HTERT RPE-1 (cell line): ENCODE data around the gene COL4A1.
"Not testable (repeated sequence)": the region's sequence is repeated elsewhere in the genome, so short reads cannot be mapped to it uniquely, and the experiment has no call there.

Experiments
- in situ Hi-C: fragments of 300-500 bp; cut with MboI; formaldehyde crosslinking; loops from 4 replicates; pipeline ENCODE4 v1.14.3; 2020; ENCODE audit warnings: low sequenced_read_pairs

The COL4A1 gene

DNA sequence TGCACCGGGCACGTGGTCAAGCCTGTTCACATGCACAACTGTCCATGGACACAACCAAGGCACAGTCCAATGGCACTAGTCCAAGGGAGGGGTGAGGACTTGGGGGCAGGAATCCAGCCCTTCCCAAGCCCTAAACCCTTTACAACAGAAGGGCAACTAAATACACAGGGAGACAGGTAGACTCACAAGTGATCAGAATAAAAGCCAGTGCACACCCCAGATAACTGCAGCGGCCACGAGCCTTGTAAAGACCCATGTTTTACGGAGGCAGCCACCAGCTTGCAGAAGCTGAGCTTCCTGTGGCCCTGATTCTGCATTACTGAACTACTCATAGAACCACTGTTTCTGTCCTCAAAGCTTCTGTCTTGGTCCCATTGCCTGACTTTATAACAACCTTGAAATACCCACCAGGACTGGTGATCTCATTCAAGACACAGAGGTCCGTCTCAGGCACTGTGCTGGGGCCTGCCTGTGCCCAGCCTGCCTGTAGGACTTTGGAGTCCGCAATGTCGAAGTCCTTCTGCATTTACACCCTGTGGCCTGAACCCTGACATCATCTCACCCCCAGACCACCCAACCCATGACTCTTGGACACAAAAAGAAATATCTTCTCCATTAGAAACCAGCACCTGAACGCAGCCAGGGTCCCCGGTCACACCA, 181.2 kb downstream of the COL4A1 start:
- in situ Hi-C loops: no loop called here

DNA sequence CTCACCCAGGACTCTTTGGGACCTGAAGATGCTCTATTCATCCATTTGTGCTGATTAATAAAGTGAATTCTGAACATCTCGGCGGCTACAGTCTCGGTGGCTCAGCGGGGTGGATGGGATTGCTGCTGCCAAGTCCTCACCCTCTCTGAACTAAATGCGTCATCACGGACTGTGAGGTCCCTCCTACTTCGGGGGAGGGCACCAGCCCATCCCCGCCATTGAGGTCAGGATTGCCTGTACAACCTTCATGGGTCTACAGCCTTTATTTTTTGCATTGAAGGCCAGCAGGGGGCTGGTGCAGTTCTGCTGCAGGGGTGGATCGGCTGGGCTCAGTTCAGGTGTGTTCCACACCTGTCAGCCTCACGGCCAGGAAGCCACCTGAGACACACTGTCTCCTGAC, 181.8 kb downstream of the COL4A1 start:
- in situ Hi-C loops: no loop called here

DNA sequence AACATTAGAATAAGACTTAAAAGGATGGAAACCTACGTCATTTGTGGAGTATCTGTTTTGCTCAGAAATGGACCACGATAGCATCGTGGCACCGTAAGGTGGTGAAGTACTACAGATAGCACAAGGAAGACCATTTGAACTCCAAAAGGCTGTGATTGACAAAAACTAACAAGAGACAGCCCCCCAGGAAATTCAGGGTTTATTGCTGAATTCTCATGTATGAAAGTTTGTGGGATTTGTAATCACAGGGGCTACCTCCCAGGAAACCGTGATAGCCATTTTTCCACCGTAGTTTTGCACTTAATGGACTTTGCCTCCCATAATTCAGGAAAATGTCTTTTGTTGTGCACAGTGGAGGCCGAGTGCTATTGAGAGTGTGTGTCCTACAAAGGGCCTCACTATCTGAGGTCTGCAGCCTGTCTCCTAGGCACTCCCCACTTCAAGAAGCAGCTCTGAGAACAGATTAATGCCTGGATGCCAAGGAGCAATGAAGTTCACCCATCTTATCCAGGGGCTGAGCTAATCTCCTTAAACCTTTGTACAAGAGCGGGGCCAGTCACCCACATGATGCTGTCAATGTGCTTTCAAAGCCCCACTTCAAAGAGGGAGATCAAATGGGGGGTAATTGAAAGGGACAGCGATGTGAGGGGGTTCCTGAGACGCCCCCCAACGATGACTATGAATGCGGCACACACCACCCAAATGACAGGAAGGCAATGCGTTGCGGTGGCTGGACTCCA, 182.6 kb downstream of the COL4A1 start:
- in situ Hi-C loops: no loop called here

DNA sequence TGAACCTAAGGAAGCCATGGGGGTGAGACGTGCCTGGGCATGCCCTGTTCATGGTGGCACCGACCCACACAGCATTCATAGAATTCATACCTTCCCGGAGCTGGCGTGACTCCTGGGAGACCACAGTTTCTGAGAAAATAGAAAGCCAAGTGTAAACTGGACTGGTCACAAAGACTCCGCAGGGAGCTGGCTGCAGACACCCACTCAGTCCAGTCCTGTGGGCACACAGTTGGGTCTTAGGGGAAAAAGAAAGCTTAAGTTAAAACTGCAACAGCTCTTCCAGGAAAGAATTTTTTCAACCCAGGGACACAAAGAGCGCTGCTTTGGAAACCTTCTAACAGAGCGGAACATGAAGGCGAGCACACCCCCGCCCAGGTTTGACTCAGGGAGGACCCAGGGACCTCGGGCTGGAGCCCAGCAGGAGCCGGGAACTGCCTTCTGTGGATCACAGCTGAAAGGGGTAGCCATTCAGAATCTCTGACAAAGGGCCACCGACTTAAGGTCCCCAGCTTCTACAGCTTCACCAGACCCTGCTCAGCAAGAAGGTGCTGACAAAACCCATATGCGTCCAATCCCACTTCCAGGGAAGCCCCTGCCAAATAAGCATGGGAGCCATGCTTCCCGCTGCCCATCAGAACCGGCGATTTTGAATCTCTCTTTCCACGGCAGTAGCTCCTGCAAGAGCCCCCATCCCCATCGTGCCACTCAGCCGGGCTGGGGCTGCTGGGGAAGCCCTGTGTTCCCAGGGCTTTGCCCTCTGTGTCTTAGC, 183.7 kb downstream of the COL4A1 start:
- in situ Hi-C loops: no loop called here

DNA sequence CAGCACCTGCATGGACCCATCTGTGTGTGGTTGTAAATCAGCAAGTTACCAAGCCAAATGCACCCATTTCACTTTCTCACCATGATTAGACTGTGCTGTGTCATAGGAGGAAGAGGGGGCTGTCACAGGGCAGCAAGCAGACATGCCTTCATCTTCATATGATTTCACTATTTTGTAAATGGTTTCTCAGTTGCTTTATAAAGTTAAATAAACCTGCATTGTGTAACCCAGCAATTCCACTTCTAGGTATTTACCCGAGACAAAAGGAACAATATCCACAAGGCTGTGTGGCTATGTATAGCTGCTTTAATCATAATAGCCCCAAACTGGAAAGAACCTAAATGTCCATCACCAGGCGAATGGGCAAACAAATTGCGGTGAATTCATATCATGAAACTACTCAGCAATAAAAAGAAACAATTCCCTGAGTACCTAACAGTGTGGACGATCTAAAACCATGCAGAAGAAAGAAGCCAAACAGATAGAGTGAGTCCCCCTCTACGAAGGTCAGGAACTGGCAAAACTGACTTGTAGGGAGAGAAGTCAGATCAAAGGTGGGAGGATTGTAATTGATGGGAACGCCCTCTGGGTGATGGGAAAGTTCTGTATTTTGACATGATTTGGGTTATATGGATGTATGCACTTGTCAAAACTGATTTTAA, 185.4 kb downstream of the COL4A1 start:
- in situ Hi-C loops: no loop called here

DNA sequence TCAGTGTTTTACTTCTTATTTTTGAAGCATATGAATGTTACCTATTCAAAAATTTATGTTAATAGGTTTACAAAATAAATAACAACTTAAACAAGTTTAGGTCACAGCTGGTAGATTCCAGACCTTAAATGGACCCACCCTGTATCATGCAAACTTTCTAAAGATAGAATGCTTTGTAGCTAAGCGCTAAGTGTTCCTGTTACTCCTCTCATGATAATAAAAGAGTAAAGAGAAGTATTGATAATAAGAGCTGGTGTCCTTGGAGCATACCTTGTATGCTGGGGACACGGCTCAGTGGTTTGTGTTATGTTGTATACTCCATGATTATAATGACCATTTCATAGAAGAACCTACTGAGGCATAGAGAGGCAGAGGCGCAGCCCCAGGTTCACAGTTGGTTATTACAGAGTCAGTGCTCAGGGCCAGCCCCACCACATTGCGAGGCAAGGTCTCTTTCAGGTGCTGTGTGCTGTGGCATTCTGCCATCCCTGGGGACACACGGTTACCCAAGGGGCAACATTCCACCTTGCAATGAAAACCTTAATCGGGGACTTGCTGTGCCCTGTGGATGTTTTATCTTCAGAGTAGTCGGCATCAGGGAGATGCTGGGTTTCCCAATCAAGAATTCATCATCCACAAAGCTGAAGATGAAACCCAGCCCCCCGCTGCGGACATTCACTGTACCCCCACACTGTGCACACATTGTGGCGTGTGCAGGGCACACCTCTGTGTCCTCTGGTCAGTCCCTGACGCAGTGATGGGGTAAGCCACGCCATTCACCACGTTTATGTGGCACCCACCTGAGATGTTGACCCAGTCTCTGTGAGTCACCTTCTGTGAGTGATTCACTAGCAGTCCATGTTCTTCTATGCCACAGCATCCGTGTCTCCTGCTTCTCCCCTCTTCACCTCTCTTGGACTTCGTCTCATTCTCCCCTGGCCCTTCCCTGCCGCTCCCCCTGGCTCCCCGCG, 186.7 kb downstream of the COL4A1 start:
- in situ Hi-C loops: no loop called here

DNA sequence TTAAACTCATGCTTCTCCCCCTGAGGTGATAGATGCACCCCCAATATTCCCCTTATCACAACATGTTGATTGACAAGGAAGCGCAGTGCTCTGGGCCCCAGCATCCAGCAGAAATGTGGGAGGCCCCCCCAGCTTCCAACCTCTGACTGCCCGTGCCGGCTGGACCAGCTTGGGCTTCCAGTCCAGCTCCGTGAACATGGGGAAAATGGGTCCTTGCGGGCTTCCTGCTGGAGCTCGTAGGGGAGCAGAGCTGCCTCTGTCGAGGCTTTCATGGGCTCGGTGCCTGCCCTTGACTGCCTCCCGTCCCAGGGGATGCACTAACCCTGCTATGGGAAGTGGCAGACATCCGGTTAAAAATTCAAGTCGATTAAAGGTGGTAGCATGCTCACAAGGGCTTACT, 188.9 kb downstream of the COL4A1 start:
- in situ Hi-C loops: no loop called here

DNA sequence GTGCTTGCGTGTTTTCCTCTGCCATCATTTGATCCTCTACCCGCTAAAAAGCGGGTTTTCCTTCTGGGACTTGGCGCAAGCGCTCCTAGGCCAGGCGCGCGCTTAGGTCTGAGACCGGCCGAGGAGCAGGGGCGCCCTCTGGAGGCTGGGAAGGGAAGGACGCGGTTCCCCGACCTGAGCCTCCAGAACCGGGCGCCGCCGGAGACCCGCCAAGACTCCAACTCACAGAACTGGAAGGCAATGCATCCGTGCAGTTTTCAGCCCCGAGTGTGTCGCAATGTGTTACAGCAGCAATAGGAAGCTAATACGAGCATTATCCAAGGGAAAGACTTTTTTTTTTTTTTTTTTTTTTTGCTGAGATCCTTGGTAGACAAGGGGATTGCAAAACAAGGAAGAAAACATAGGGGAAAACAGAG, 190.9 kb downstream of the COL4A1 start:
- in situ Hi-C loops: no loop called here

DNA sequence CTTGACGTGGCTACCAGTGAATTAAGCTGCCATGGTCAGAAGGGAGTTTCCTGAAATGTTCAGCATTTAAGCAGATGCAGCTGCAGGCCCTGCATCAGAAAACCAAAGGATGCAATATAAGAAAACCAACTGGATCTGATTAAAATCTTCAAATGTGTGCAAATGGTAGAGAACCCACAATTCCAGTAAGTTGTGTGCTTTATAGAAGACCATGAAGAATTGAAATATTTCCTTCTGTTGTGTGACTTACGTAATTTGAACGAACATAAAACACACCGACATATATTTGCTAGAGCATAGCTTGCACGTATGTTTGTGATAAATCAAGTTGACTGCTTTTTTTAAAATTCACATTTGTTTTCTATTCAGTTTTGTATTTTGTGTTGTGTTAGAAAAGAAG, 191.4 kb downstream of the COL4A1 start:
- in situ Hi-C loops: no loop called here

DNA sequence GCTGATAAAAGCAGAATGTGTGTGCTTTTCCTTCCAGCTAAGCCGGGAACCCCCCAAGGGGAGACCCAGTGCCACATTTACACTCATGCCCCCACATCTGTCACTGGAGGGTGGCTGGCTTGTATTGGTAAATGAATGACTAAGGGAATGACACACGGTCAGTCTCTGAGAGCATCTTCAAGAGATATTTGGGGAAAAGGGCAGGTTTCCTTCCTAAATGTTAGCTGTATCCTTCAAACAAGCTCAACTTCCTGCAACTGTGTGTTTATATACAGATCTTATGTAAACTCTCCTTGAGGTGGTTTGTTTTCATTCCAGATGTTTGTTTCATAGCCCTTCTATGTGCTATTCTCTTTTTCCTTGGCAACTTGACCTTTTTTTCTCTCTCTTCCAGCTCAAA, 192.6 kb downstream of the COL4A1 start:
- in situ Hi-C loops: no loop called here

DNA sequence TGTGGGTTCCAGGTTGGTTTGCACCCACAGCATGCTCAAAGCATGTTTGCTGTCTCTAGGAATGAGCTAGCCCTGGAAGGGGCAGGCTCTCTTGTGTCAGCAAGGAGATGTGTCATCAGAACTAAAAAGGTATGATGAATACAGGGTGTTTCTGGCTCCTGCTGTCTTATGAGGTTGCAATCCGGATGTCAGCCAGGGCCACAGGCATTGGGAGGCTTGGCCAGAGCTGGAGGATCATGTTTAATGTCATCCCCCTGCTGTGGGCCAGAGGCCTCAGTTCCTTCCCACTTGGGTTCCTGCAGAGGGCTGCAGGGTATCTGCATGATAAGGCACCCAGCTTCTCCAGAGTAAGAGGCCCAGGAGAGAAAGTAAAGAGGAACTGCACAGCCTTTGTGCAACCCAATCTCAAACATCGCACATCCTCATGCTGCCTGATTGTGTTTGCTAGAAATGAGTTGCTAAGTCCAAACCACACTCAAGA, 193.6 kb downstream of the COL4A1 start:
- in situ Hi-C loops: no loop called here

DNA sequence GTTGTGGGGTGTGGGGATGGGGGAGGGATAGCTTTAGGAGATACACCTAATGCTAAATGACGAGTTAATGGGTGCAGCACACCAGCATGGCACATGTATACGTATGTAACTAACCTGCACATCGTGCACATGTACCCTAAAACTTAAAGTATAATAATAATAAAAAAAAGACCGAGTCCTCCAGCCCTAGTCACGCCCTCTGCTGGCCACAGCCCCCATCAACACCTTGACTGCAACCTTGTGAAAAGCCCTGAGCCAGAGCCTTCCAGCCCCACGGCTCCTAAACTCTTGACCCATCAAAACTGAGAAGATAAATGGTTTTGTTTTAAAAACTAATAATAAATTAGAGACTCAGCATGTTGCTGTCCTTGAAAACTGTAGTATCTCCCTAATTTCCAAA, 194.6 kb downstream of the COL4A1 start:
- in situ Hi-C loops: not testable (repeated sequence)

DNA sequence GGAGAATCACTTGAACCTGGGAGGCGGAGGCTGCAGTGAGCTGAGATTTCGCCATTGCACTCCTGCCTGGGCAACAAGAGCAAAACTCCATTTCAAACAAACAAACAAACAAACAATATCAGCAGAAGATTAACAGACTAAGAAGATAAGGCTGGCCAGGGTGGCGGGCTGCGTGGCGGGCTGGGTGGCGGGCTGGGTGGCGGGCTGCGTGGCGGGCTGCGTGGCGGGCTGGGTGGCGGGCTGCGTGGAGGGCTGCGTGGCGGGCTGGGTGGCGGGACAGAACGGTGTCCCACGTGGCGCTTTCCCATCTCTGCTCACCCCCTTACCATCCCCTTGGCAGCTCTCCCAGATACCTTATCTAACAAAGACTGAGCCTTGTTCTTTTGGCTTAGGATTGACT, 196.2 kb downstream of the COL4A1 start:
- in situ Hi-C loops: no loop called here

DNA sequence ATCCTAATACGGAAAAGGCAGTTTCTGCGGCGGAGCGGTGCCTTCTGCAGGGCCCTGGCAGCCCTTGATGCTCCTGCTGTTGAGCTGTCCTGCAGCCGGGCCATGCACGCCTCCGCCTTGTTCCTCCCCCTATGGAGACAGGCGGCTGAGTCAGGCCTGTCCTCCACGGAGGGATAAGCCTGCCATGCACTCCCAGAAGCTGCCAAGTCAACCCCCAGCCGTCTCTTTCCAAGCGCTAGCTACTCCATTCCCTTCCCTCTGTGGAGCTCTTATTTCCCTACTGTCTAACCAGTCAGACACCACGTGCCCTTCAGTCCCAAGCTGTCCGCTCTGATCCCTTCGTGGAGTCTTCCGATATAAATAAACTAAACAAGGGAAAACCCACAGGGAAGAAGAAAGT, 197.0 kb downstream of the COL4A1 start:
- in situ Hi-C loops: no loop called here

DNA sequence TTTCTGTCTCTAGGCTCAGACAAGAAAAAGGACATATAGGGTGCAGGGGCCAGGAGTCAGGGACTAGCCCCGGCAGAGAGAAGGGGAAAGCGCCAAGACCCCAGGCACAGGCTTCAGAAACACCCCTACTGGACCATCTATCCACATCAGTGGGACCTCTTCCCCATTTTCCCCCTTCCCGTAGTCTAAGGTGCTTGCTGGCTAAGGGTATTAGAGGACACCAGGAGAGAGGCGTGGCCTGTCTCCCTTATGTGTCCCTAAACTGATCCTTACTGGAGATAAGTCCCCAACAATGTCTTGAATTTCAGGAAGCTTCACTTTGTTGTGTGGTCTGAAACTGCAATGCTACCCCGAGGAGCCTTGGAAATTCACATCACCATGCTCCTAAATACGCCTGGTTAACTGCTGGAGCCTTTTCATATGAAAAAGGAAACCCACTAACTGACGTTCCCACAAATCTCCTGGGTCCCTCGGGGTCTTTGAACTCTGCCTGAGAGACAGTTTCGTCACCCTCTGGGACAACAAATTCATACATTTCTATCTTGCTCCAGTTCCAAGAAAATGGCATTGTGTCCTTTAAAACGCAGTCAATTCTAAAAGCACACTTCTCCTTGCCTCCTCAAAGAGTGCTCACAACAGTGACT, 197.7 kb downstream of the COL4A1 start:
- in situ Hi-C loops: no loop called here

DNA sequence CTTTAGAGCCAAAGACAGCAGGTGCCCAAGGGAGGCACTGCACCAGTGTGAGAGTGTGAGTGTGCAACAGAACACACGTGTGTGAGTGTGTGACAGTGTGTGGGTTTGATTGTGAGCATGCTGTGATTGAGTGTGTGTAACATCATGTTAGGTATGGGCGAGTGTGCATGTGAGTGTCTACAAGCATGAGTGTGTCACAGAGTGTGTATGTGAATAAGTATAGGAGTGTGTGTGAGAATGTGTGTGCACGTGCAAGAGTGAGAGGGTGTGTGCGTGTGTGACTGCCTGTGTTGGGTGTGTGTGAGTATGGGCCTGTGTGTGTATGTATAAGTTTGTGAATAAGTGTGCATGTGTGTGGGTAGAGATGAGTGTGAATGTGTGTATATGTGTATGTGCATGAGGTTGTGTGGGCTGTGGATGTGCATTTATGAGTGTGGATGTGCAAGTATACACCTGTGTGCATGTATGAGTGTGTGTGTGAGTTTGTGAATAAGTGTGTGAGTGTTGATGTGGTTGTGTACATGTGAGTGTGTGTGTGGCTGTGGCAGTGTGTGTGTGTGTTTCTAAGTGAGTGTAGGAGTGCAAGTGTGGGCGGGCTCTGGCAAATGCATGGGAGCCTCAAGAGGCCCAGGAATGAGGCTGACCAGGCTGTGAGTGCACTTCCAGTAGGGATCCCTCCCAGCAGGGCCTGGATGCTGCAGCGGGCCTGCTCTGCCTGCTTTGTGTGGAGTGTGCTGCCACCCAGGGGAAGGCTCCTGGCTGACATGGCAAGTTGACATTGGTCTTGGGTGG, 198.4 kb downstream of the COL4A1 start:
- in situ Hi-C loops: no loop called here

DNA sequence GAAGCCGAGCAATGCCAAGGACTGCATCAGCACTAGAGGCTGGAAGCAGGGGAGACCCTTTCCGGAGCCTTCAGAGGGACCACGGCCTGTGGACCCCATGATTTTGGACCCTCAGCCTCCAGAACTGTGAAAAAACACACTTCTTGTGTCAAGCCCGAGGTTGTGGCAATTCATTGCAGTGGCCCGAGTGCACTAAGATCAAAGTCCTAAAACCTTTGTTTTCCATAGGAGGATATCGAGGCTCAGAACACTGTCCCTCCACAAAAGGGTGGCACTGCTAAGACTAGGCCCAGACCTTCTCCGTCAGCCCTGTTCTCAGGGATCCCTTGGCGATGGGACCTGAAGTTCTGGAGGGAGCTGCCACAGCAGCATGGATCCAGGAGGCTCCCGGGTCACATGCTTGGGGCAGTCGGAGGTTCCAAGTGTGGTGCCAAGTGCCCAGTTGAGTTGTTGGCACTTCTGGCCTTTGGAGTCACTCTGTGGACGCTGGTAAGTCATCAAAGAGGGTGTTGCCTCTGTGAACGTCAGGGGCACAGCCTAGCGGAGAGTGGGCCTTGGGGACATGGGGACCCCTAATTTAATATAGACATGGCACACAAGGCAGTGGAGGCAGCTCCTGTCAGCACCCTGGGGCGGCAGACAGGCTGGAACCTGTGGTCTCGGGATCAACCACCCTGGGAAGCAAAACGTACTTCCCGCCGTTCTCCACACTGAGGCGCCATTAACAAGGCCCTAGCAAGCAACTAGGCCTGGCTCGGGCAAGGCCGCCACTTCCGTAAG, 199.2 kb downstream of the COL4A1 start:
- in situ Hi-C loops: no loop called here

DNA sequence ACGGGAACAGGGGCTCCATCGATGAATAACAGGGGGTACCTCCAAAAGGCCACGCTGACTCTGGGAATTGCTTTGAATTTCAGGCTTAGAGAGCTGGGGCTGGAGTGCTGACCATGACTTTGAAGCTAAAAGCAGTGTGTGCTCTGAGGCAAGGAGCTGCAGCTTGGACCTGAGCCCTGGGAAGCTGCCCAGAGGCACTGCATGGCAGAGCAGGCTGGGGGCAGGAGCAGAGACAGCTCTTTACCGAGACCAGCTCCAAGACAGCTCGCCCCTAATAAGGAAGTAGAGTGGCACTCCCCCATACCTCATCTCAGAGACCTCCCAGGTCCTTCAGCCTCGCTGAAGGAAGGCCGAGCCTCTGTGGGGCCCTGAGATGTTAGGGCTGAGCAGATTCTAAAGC, 200.2 kb downstream of the COL4A1 start:
- in situ Hi-C loops: no loop called here
